C4-2B (cell line): ENCODE data around the gene KDM3A.

ENCODE experiments used
- CTCF ChIP-seq: fragments of 450-650 bp; conservative IDR thresholded peaks from 2 replicates; pipeline ENCODE4 v1.5.1; 2017; ENCODE audit warnings: mild to moderate bottlenecking
- ZFX ChIP-seq: fragments of 450-650 bp; IDR thresholded peaks from 2 replicates; pipeline ENCODE4 v1.6.1; 2017

GRCh38 chr2:86398500-86399474, 42.4 kb upstream of the KDM3A start:
- TF ChIP-seq CTCF (no peak), ZFX (no peak)
